GM12865 (cell line): ENCODE measurements around the gene THOC7.

Experiments used
- DNase-seq: peaks from one replicate; pipeline ENCODE4 v3.0.0; 2010; ENCODE audit warnings: low read depth
- H3K4me3 ChIP-seq: 2 replicates; pipeline ENCODE4 v1.5.1; 2011; ENCODE audit warnings: mild to moderate bottlenecking, low read depth, low read length, control low read depth
- CTCF ChIP-seq: IDR thresholded peaks from 2 replicates; pipeline ENCODE4 v1.5.1; 2011; ENCODE audit warnings: low read length, control low read depth, low read depth, inconsistent platforms; ENCODE audit not compliant: insufficient read depth; ENCODE audit errors: missing control alignments

Gene THOC7

GRCh38 chr3:63861306-63861705 lies 2.3 kb downstream of the THOC7 start:
- DNase-seq: no peak
- no peak overlapping the region for H3K4me3 ChIP-seq
- no peak for TF ChIP-seq CTCF

GRCh38 chr3:63860776-63861175 lies 2.8 kb downstream of the THOC7 start:
- no peak overlapping the region for H3K4me3 ChIP-seq
- no peak for DNase-seq
- no peak for TF ChIP-seq CTCF

- no peak for DNase-seq
- H3K4me3 ChIP-seq: no peak overlapping the region
- TF ChIP-seq CTCF: no peak
Measured at GRCh38 chr3:63857311-63857710, 6.3 kb downstream of the THOC7 start.

- no peak overlapping the region for H3K4me3 ChIP-seq
- TF ChIP-seq CTCF: no peak
- DNase-seq: no peak
Measured at GRCh38 chr3:63855333-63855940, 8.2 kb downstream of the THOC7 start.

- no peak overlapping the region for H3K4me3 ChIP-seq
- DNase-seq: no peak
- no peak for TF ChIP-seq CTCF
Measured at GRCh38 chr3:63853106-63853505, 10.5 kb downstream of the THOC7 start.

GRCh38 chr3:63851287-63851686 lies 12.3 kb downstream of the THOC7 start:
- no peak for TF ChIP-seq CTCF

GRCh38 chr3:63849175-63849574 lies 14.4 kb downstream of the THOC7 start:
- TF ChIP-seq CTCF: no peak
- DNase-seq: no peak
- no peak overlapping the region for H3K4me3 ChIP-seq

More at GRCh38 chr3:63851287-63851686, 12.3 kb downstream of the THOC7 start:
- no peak overlapping the region for H3K4me3 ChIP-seq
- DNase-seq: no peak
